Epithelial cell of esophagus (primary cell): Measurements from ENCODE around the gene BEGAIN.

Source experiments
- DNase-seq: peaks from one replicate; pipeline ENCODE4 v3.0.0; 2010; ENCODE audit warnings: low read depth
- H3K4me3 ChIP-seq: 2 replicates; pipeline ENCODE4 v1.5.1; 2011; ENCODE audit warnings: mild to moderate bottlenecking, low read length, control low read depth
- CTCF ChIP-seq: IDR thresholded peaks from 2 replicates; pipeline ENCODE4 v1.5.1; 2011; ENCODE audit warnings: low read depth, mild to moderate bottlenecking, low read length, control low read depth, inconsistent platforms; ENCODE audit not compliant: insufficient read depth; ENCODE audit errors: missing control alignments

BEGAIN gene

GRCh38 chr14:100504372-100505078 lies 82.7 kb downstream of the BEGAIN start:
- peak; percentile 33 for DNase-seq
- TF ChIP-seq CTCF, result no peak
- no peak overlapping the region for H3K4me3 ChIP-seq

DNA sequence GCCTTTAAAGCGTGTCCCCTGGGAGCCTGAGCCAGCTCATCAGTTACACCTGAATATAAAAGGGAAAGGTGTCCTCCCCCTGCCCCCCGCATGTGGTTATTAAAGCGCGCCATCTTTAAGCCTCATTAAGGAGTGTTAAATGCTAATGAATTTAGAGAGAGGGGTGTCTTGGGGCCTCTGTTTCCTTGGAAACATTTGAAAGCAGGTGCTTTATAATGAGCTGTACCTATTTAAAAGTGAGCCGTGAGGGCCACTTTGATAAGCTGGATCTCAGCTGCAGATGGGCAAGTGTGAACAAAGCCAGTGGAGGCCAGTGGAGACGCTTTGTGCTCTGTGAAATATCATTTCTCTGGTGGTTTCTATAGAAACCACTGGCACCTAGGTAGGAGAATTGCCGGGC lies 84.0 kb downstream of the BEGAIN start:
- no peak for DNase-seq
- no peak overlapping the region for H3K4me3 ChIP-seq
- TF ChIP-seq CTCF, result no peak

- TF ChIP-seq CTCF, result no peak
- no peak overlapping the region for H3K4me3 ChIP-seq
- no peak for DNase-seq
Observed at GRCh38 chr14:100502622-100503220, 84.5 kb downstream of the BEGAIN start.

- no peak for DNase-seq
- no peak for TF ChIP-seq CTCF
- no peak overlapping the region for H3K4me3 ChIP-seq
Observed at GRCh38 chr14:100500128-100500527, 87.1 kb downstream of the BEGAIN start.

DNA sequence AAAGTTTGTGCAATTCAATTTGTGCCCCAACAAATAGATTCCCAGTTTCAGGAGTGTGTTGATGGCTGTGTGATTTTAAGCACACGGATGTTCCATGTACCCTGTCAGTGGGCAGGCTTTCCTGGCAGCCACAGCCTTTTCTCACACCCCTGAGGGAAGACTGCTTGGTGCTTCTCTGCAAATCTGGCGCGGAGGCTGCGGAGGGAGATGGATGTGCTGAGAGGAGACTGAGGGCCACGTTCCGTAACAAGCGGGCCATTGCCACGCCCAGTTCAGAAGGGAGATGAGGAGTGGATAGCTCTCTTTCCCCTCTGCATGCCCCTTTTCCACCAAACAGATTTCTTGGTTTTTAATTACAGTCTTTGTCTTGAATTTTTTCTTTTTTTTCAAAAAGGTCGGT lies 89.1 kb downstream of the BEGAIN start:
- no peak for DNase-seq
- no peak for TF ChIP-seq CTCF
- no peak overlapping the region for H3K4me3 ChIP-seq

DNA sequence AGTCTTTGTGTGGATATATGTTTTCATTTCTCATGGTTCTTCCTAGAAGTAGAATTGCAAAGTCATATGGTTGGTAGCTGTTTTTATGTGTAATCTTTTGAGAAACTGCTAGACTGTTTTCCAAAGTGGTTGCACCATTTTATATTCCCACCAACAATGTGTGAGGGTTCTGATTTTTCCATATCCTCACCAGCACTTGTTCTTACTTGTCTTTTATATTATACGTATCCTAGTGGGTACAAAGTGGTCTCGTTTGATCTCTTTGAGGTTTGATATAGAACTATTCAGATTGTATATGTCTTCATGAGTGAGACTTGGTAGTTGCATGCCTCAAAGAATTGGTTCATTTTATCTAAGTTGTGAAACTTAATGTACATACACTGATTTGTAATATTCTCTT lies 91.3 kb downstream of the BEGAIN start:
- no peak for DNase-seq
- H3K4me3 ChIP-seq, result no peak overlapping the region
- TF ChIP-seq CTCF, result no peak

- DNase-seq, result no peak
- no peak overlapping the region for H3K4me3 ChIP-seq
- TF ChIP-seq CTCF, result no peak
Observed at GRCh38 chr14:100494645-100495044, 92.6 kb downstream of the BEGAIN start.
